ENCODE measurements around the gene OBSCN.

OBSCN gene

GRCh38 chr1:228358039-228358763, 150.4 kb downstream of the OBSCN start:
- TF ChIP-seq SIN3A (IDR thresholded peaks at IDR 0.05; ENCODE audit: borderline replicate concordance, insufficient read depth, low read length), result no peak
- no peak for TF ChIP-seq TAF1 (IDR thresholded peaks at IDR 0.05; ENCODE audit: borderline replicate concordance, insufficient read depth, low read length)
- TF ChIP-seq POLR2AphosphoS5 (IDR thresholded peaks at IDR 0.05; ENCODE audit: low read depth, low read length), result no peak
- TF ChIP-seq, protein P1, sequence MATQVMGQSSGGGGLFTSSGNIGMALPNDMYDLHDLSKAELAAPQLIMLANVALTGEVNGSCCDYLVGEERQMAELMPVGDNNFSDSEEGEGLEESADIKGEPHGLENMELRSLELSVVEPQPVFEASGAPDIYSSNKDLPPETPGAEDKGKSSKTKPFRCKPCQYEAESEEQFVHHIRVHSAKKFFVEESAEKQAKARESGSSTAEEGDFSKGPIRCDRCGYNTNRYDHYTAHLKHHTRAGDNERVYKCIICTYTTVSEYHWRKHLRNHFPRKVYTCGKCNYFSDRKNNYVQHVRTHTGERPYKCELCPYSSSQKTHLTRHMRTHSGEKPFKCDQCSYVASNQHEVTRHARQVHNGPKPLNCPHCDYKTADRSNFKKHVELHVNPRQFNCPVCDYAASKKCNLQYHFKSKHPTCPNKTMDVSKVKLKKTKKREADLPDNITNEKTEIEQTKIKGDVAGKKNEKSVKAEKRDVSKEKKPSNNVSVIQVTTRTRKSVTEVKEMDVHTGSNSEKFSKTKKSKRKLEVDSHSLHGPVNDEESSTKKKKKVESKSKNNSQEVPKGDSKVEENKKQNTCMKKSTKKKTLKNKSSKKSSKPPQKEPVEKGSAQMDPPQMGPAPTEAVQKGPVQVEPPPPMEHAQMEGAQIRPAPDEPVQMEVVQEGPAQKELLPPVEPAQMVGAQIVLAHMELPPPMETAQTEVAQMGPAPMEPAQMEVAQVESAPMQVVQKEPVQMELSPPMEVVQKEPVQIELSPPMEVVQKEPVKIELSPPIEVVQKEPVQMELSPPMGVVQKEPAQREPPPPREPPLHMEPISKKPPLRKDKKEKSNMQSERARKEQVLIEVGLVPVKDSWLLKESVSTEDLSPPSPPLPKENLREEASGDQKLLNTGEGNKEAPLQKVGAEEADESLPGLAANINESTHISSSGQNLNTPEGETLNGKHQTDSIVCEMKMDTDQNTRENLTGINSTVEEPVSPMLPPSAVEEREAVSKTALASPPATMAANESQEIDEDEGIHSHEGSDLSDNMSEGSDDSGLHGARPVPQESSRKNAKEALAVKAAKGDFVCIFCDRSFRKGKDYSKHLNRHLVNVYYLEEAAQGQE (IDR thresholded peaks at IDR 0.05; ENCODE audit: insufficient read depth in 1 of 2, low read depth in 2 of 2, low read length in 2 of 2), result no peak
- TF ChIP-seq FOXP2 (optimal IDR thresholded peaks at IDR 0.05; ENCODE audit: borderline replicate concordance, extremely low read depth, extremely low read length, insufficient read depth), result no peak

DNA sequence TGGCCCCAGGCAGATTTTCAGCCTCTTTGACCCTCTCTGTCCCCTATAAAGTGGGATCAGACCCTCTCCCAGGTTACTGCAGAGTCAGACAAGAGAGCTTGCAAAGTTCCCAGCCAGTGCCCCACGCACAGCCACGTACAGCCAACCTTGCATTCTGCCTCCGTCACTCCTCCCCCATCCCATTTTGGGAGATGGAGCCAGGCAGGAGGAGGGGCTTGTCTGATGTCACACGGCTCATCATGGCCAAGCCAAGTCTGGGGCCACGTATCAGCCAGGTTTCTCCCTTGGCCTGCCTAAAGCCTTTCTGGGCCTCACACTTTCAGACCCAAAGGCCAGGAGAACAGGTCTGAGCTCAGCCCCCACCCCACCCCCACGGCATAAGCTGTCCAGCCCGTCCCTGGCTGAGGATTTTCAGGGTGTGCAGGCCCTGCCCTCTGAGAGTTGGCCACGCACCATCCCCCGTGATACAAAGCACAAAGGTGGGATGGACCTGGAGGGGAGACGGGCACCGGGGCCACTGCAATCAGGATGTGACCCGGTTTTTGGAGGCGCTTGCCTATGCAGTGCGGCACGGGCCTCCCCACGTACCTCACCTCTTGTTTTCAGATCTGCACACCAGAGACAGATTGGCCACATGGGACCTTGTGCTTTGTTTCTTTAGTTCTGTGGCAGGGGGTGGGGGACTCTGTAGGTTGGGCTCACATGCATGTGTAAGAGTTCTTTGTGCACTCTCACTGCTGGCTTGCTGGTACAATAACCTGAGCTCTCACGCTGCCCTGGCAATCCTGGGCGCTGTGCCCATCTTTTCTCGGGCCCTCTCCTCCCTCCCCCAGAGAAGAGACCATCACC, 151.1 kb downstream of the OBSCN start:
- TF ChIP-seq, protein P1 (IDR thresholded peaks at IDR 0.05; ENCODE audit: insufficient read depth in 1 of 2, low read depth in 2 of 2, low read length in 2 of 2), result no peak
- TF ChIP-seq TAF1 (IDR thresholded peaks at IDR 0.05; ENCODE audit: borderline replicate concordance, insufficient read depth, low read length), result no peak
- no peak for TF ChIP-seq SIN3A (IDR thresholded peaks at IDR 0.05; ENCODE audit: borderline replicate concordance, insufficient read depth, low read length)
- TF ChIP-seq FOXP2 (optimal IDR thresholded peaks at IDR 0.05; ENCODE audit: borderline replicate concordance, extremely low read depth, extremely low read length, insufficient read depth), result no peak
- no peak for TF ChIP-seq POLR2AphosphoS5 (IDR thresholded peaks at IDR 0.05; ENCODE audit: low read depth, low read length)

DNA sequence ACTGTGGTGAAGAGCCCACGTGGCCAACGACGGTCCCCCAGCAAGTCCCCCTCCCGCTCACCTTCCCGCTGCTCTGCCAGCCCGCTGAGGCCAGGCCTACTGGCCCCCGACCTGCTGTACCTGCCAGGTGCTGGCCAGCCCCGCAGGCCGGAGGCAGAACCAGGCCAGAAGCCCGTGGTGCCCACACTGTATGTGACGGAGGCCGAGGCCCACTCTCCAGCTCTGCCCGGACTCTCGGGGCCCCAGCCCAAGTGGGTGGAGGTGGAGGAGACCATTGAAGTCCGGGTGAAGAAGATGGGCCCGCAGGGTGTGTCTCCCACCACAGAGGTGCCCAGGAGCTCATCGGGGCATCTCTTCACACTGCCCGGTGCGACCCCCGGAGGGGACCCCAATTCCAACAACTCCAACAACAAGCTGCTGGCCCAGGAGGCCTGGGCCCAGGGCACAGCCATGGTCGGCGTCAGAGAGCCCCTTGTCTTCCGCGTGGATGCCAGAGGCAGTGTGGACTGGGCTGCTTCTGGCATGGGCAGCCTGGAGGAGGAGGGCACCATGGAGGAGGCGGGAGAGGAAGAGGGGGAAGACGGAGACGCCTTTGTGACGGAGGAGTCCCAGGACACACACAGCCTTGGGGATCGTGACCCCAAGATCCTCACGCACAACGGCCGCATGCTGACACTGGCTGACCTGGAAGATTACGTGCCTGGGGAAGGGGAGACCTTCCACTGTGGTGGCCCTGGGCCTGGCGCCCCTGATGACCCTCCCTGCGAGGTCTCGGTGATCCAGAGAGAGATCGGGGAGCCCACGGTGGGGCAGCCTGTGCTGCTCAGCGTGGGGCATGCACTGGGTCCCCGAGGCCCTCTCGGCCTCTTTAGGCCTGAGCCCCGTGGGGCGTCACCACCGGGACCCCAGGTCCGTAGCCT, 152.0 kb downstream of the OBSCN start:
- no peak for TF ChIP-seq POLR2AphosphoS5 (IDR thresholded peaks at IDR 0.05; ENCODE audit: low read depth, low read length)
- TF ChIP-seq SIN3A (IDR thresholded peaks at IDR 0.05; ENCODE audit: borderline replicate concordance, insufficient read depth, low read length), result no peak
- no peak for TF ChIP-seq TAF1 (IDR thresholded peaks at IDR 0.05; ENCODE audit: borderline replicate concordance, insufficient read depth, low read length)
- TF ChIP-seq, protein P1 (IDR thresholded peaks at IDR 0.05; ENCODE audit: insufficient read depth in 1 of 2, low read depth in 2 of 2, low read length in 2 of 2), result no peak
- TF ChIP-seq FOXP2 (optimal IDR thresholded peaks at IDR 0.05; ENCODE audit: borderline replicate concordance, extremely low read depth, extremely low read length, insufficient read depth), result no peak

- TF ChIP-seq POLR2AphosphoS5 (IDR thresholded peaks at IDR 0.05; ENCODE audit: low read depth, low read length) (no peak), TAF1 (IDR thresholded peaks at IDR 0.05; ENCODE audit: borderline replicate concordance, insufficient read depth, low read length) (no peak), FOXP2 (optimal IDR thresholded peaks at IDR 0.05; ENCODE audit: borderline replicate concordance, extremely low read depth, extremely low read length, insufficient read depth) (no peak), SIN3A (IDR thresholded peaks at IDR 0.05; ENCODE audit: borderline replicate concordance, insufficient read depth, low read length) (no peak)
- TF ChIP-seq, protein P1 (IDR thresholded peaks at IDR 0.05; ENCODE audit: insufficient read depth in 1 of 2, low read depth in 2 of 2, low read length in 2 of 2), result no peak
Measured at GRCh38 chr1:228360533-228361313, 152.9 kb downstream of the OBSCN start.
